K562 (cell line): ENCODE measurements around the gene FASTK. TPM values are rescaled to one million over a fixed set of nuclear protein-coding genes. Genes with fewer than 3 reads are reported as not detected.

ENCODE experiments used
- BRF1 ChIP-seq: IDR thresholded peaks from 3 replicates; pipeline ENCODE4 v1.6.1; 2011; ENCODE audit warnings: borderline replicate concordance, mild to moderate bottlenecking; ENCODE audit not compliant: insufficient read length; ENCODE audit errors: extremely low read depth
- CREBBP ChIP-seq: IDR thresholded peaks from one replicate; pipeline ENCODE4 v1.6.1; 2012; ENCODE audit warnings: low read depth, mild to moderate bottlenecking, control low read depth, inconsistent platforms, low read length
- FIP1L1 ChIP-seq: fragments of 200-400 bp; formaldehyde crosslinking; IDR thresholded peaks from 2 replicates; pipeline ENCODE4 v1.6.1; 2018; ENCODE audit warnings: mild to moderate bottlenecking, low read depth, low read length; ENCODE audit not compliant: poor library complexity, severe bottlenecking
- ILK ChIP-seq: fragments of 450-650 bp; IDR thresholded peaks from 2 replicates; pipeline ENCODE4 v1.6.1; 2016; ENCODE audit warnings: missing genetic modification characterization, low read depth, mild to moderate bottlenecking, missing compliant biosample characterization, moderate library complexity, borderline replicate concordance
- NCOA1 ChIP-seq: fragments of 450-650 bp; IDR thresholded peaks from 2 replicates; pipeline ENCODE4 v1.6.1; 2016; ENCODE audit warnings: low read depth
- NCOA6 ChIP-seq: fragments of 450-650 bp; IDR thresholded peaks from 2 replicates; pipeline ENCODE4 v1.6.1; 2017; ENCODE audit warnings: mild to moderate bottlenecking
- NFIX ChIP-seq: fragments of 250-450 bp; sonication (Bioruptor Pico); IDR thresholded peaks from 2 replicates; pipeline ENCODE4 v1.4.0; 2020; ENCODE audit warnings: low read depth, mild to moderate bottlenecking, moderate library complexity
- PHF8 ChIP-seq: fragments of 200-600 bp; sonication (generic); IDR thresholded peaks from 2 replicates; pipeline ENCODE4 v1.6.1; 2012; ENCODE audit warnings: mixed run types, mild to moderate bottlenecking, inconsistent platforms, low read length, moderate library complexity, borderline replicate concordance
- PURB ChIP-seq: sonication (generic); formaldehyde crosslinking; IDR thresholded peaks from 2 replicates; pipeline ENCODE4 v1.9.0; 2021; ENCODE audit warnings: low read depth, mild to moderate bottlenecking, missing genetic modification reagents
- RBBP5 ChIP-seq: fragments of 200-600 bp; sonication (generic); IDR thresholded peaks from 2 replicates; pipeline ENCODE4 v1.6.1; 2012; ENCODE audit warnings: borderline replicate concordance, mild to moderate bottlenecking, low read length, control low read depth, inconsistent platforms; ENCODE audit not compliant: insufficient read depth, poor library complexity, severe bottlenecking
- RBM17 ChIP-seq: fragments of 200-400 bp; formaldehyde crosslinking; IDR thresholded peaks from 2 replicates; pipeline ENCODE4 v1.6.1; 2017; ENCODE audit warnings: low read depth, mild to moderate bottlenecking, low read length, borderline replicate concordance
- RFX5 ChIP-seq: IDR thresholded peaks from 2 replicates; pipeline ENCODE4 v1.6.1; 2011; ENCODE audit warnings: low read depth, mild to moderate bottlenecking, improper control_type of control experiment, low read length
- SIN3A ChIP-seq, 2 experiments: fragments of 150-350 bp in 1 of 2; IDR thresholded peaks; 2 replicates each; pipeline ENCODE4 v1.6.1; 2011 to 2016; ENCODE audit warnings: borderline replicate concordance in 2 of 2, low read depth in 2 of 2, low read length in 2 of 2, mild to moderate bottlenecking in 2 of 2, moderate library complexity in 2 of 2; ENCODE audit not compliant: control insufficient read depth in 1 of 2
- SREBF1 ChIP-seq: fragments of 150-350 bp; IDR thresholded peaks from 2 replicates; pipeline ENCODE4 v1.6.1; 2014; ENCODE audit warnings: antibody characterized with exemption, low read depth, low read length, borderline replicate concordance
- ZNF717 ChIP-seq: fragments of 250-450 bp; sonication (Bioruptor Pico); IDR thresholded peaks from 2 replicates; pipeline ENCODE4 v1.5.0; 2021
- polyA plus RNA-seq, 8 experiments: library from polyadenylated mRNA; depleted of rRNA in 4 of 8; stranded (reverse) in 5 of 8; unstranded in 3 of 8; fragments of >200 nt; fragmentation: Nextera tagmentation in 2 of 8; fragmentation: Illumina TruSeq in 1 of 8; extraction: Ambion mirVana in 2 of 8; extraction: Trizol in 1 of 8; gene quantifications; 2 replicates each; pipeline versions ENCODE4 v1.2.1 to v1.2.3, GENCODE V29; 2011 to 2014; ENCODE audit warnings: inconsistent platforms in 1 of 8, missing spikeins in 1 of 8
- total RNA-seq, 7 experiments: library from RNA; depleted of rRNA in 6 of 7; stranded (reverse); fragments of >200 nt in 6 of 7; fragmentation: Illumina TruSeq in 2 of 7; extraction: Trizol in 2 of 7; gene quantifications; 2 replicates each; pipeline versions ENCODE4 v1.2.1 to v1.2.3, GENCODE V29; 2011 to 2021; ENCODE audit warnings: low replicate concordance in 1 of 7
- TF ChIP-seq, protein P1 (sequence below): sonication (generic); formaldehyde crosslinking; IDR thresholded peaks from 2 replicates; pipeline ENCODE4 v1.8.0; 2022; ENCODE audit warnings: mild to moderate bottlenecking, missing genetic modification reagents
- TF ChIP-seq, protein P2 (sequence below): fragments of 250-450 bp; sonication (Bioruptor Pico); IDR thresholded peaks from 2 replicates; pipeline ENCODE4 v1.5.0; 2021; ENCODE audit warnings: mild to moderate bottlenecking, borderline replicate concordance
- TF ChIP-seq, protein P3 (sequence below): fragments of 250-450 bp; sonication (Bioruptor Pico); IDR thresholded peaks from 2 replicates; pipeline ENCODE4 v1.5.0; 2021; ENCODE audit warnings: mild to moderate bottlenecking, moderate library complexity

FASTK gene
- total and polyA plus RNA-seq, 9 of the 15 experiments (the other 6 are each of a cell fraction or from before 2014, with no cell fraction given), result 0.51 to 150 (median 48.2) TPM

DNA sequence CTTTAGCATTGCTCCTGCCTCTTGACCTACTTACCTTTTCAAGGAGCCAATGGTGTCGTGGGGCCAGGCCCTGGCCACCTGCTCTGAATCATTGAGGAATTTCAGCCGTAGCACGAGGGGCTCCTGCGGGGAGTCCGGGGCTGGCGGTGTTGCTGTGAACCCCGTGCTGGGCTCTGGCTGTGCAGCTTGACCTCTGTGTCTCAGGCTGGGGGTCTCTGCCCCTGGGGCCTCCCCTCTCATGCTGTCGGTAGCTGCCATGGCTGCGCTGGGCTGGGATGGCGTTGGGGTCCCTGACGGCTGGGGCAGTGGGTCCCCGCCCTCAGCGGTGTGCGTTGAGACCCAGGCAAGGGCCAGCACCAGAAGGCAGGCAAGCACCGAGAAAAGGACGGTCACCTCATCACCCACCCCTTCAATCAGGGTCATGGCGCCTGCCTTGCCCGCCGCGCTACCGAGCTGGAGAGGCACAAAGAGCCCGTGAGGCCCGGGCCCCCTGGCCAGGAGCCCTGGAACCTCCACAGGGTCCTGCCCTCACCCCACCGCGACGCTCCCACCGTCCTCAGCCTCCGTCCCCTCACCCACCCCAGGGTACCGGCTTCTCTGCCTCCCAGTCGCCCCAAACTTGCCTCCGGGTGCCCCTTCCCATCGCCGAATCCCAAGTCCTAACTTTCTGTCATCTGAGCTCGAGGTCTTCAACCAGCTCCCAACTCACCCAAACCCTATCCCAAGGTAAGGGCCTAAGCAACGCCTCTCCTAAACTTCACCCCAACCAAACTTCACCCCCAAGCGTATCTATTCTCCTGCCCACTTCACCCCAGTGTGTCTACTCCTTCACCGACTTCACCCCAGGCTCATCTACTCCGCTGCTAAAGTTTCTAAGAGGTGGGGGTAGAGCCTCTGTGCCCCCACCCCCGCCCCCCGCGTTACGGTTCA lies 1.8 kb upstream of the FASTK start (continued):
- TF ChIP-seq FIP1L1, result peak; percentile 63
- TF ChIP-seq BRF1, result no peak
- TF ChIP-seq, protein P1, sequence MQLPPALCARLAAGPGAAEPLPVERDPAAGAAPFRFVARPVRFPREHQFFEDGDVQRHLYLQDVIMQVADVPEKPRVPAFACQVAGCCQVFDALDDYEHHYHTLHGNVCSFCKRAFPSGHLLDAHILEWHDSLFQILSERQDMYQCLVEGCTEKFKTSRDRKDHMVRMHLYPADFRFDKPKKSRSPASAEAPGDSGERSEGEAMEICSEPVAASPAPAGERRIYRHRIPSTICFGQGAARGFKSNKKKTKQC (CRISPR knock-in tag), result no peak; the same call in 1 of the 2 replicates
- TF ChIP-seq SIN3A (IDR thresholded peaks at IDR 0.05; ENCODE audit: borderline replicate concordance in 2 of 2, control insufficient read depth in 1 of 2, low read depth in 2 of 2, low read length in 2 of 2), result no peak
- TF ChIP-seq RBBP5, result peak; percentile 49
- TF ChIP-seq NCOA1, result peak; percentile 59; the same call in 1 of the 2 replicates
- peak; percentile 38; the same call in 1 of the 2 replicates for TF ChIP-seq PHF8
- TF ChIP-seq RFX5, result no peak
- no peak for TF ChIP-seq NCOA6
- TF ChIP-seq, protein P2, sequence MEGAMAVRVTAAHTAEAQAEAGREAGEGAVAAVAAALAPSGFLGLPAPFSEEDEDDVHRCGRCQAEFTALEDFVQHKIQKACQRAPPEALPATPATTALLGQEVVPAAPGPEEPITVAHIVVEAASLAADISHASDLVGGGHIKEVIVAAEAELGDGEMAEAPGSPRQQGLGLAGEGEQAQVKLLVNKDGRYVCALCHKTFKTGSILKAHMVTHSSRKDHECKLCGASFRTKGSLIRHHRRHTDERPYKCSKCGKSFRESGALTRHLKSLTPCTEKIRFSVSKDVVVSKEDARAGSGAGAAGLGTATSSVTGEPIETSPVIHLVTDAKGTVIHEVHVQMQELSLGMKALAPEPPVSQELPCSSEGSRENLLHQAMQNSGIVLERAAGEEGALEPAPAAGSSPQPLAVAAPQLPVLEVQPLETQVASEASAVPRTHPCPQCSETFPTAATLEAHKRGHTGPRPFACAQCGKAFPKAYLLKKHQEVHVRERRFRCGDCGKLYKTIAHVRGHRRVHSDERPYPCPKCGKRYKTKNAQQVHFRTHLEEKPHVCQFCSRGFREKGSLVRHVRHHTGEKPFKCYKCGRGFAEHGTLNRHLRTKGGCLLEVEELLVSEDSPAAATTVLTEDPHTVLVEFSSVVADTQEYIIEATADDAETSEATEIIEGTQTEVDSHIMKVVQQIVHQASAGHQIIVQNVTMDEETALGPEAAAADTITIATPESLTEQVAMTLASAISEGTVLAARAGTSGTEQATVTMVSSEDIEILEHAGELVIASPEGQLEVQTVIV (CRISPR knock-in tag), result no peak
- TF ChIP-seq, protein P3, sequence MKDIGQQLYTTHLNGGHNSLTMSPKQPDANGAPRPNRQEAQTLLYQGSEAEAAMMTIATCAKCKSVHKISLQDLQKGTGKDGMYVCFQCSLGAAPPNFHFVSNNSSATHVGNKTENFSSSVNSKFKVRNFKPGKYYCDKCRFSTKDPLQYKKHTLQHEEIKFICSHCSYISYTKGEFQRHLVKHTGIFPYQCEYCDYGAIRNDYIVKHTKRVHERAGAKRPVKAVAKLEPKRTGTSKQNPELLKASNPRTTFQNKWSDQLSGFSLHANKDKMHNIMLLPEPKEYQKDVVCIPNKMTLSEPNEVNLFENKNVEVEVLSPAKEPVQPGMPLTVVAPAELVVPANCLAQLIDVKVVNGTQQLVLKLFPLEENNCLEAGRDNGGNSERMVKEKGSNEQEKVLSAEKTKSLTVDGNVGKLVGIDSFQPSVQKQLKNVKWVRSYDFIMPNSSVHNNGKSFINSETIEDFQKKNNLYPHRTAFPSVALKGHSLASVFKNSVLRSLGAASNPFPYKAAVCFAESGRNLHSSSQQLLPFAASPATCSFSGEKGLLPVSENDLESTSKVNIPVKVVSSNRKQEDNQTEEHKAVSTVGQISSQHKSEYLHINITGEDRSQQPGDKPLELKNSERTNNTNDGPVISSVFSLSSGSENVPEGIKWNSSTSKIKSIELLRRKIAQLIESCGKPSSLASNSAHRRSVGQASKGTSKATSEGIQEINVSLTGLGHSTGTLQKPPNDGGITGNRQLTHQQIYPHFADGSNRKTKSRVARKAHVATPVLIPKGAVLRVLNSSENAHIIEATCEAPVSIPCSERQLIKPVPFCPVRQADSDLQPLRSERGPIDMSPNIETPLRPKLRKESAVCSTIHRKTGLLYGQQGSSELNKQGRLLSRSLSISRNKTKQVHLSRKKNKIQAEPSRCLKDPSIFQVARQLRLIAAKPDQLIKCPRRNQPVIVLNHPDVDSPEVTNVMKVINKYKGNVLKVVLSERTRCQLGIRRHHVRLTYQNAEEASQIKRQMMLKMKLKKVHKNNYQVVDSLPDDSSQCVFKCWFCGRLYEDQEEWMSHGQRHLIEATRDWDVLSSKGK (CRISPR knock-in tag), result no peak
- TF ChIP-seq CREBBP, result no peak
- TF ChIP-seq PURB, result no peak
- TF ChIP-seq RBM17, result no peak
- TF ChIP-seq ZNF717 (CRISPR knock-in tag), result no peak
- TF ChIP-seq SREBF1, result no peak
- TF ChIP-seq NFIX, result no peak
- TF ChIP-seq ILK (tag), result no peak
